C4-2B (cell line): ENCODE results near the gene PLCG2.
"Not testable (repeated sequence)": the region's sequence is repeated elsewhere in the genome, so short reads cannot be mapped to it uniquely, and the experiment has no call there.

Experiments
- H3K27ac ChIP-seq: fragments of 450-650 bp; 2 replicates; pipeline ENCODE4 v1.5.1; 2017
- CTCF ChIP-seq: fragments of 450-650 bp; conservative IDR thresholded peaks from 2 replicates; pipeline ENCODE4 v1.5.1; 2017; ENCODE audit warnings: mild to moderate bottlenecking
- ZFX ChIP-seq: fragments of 450-650 bp; IDR thresholded peaks from 2 replicates; pipeline ENCODE4 v1.6.1; 2017

PLCG2 gene

GRCh38 chr16:81755915-81756614, 23.0 kb upstream of the PLCG2 start:
- TF ChIP-seq ZFX (no peak), CTCF (no peak)
- no peak overlapping the region for H3K27ac ChIP-seq

GRCh38 chr16:81756615-81757356, 22.3 kb upstream of the PLCG2 start:
- no peak overlapping the region for H3K27ac ChIP-seq
- TF ChIP-seq CTCF (no peak), ZFX (no peak)

GRCh38 chr16:81758376-81758775, 20.7 kb upstream of the PLCG2 start:
- TF ChIP-seq CTCF (no peak), ZFX (no peak)
- H3K27ac ChIP-seq: no peak overlapping the region

GRCh38 chr16:81762322-81762721, 16.8 kb upstream of the PLCG2 start:
- H3K27ac ChIP-seq: not testable (repeated sequence)

- TF ChIP-seq CTCF (no peak), ZFX (no peak)
- H3K27ac ChIP-seq: no peak overlapping the region
These were observed 13.8 kb upstream of the PLCG2 start for GRCh38 chr16:81765111-81765919.

GRCh38 chr16:81765969-81766368, 13.1 kb upstream of the PLCG2 start:
- no peak for TF ChIP-seq ZFX
- no peak for TF ChIP-seq CTCF
- no peak overlapping the region for H3K27ac ChIP-seq

GRCh38 chr16:81767987-81768592, 11.0 kb upstream of the PLCG2 start:
- peak overlapping the region; percentile 28; the same call in 1 of the 2 replicates for H3K27ac ChIP-seq
- no peak for TF ChIP-seq CTCF
- no peak for TF ChIP-seq ZFX
